ENCODE results near the gene TTC8.
"Not testable (repeated sequence)": the region's sequence is repeated elsewhere in the genome, so short reads cannot be mapped to it uniquely, and the experiment has no call there.

TTC8 gene

GRCh38 chr14:88844980-88845491 is 20.6 kb downstream of the TTC8 start:
- no peaks in the 10 kb centered on the region for H3K27me3 ChIP-seq (replicated peaks; ENCODE audit: control insufficient read depth, insufficient read depth, low read length)
- H3K4me1 ChIP-seq (ENCODE audit: control insufficient read depth, insufficient read depth, low read length): peaks cover 16% of the 10 kb centered on the region
- H3K36me3 ChIP-seq (ENCODE audit: control insufficient read depth, insufficient read depth, low read length, severe bottlenecking): peaks cover 25% of the 10 kb centered on the region
- no peak for DNase-seq (ENCODE audit: low read depth)
- no peak overlapping the region for H3K9ac ChIP-seq (ENCODE audit: low read length)
- no peak overlapping the region for H3K4me3 ChIP-seq (ENCODE audit: low read length)
- no peaks in the 10 kb centered on the region for H3K9me3 ChIP-seq (ENCODE audit: control insufficient read depth, low read length)

GRCh38 chr14:88848571-88848970 is 24.1 kb downstream of the TTC8 start:
- no peaks in the 10 kb centered on the region for H3K27me3 ChIP-seq (replicated peaks; ENCODE audit: control insufficient read depth, insufficient read depth, low read length)
- peaks cover 19% of the 10 kb centered on the region for H3K4me1 ChIP-seq (ENCODE audit: control insufficient read depth, insufficient read depth, low read length)
- no peak overlapping the region for H3K9ac ChIP-seq (ENCODE audit: low read length)
- H3K9me3 ChIP-seq (ENCODE audit: control insufficient read depth, low read length): no peaks in the 10 kb centered on the region
- H3K4me3 ChIP-seq (ENCODE audit: low read length): no peak overlapping the region
- DNase-seq (ENCODE audit: low read depth): no peak
- H3K36me3 ChIP-seq (ENCODE audit: control insufficient read depth, insufficient read depth, low read length, severe bottlenecking): peaks cover 19% of the 10 kb centered on the region

GRCh38 chr14:88849716-88850115 is 25.3 kb downstream of the TTC8 start:
- H3K27me3 ChIP-seq (replicated peaks; ENCODE audit: control insufficient read depth, insufficient read depth, low read length): no peaks in the 10 kb centered on the region
- no peaks in the 10 kb centered on the region for H3K9me3 ChIP-seq (ENCODE audit: control insufficient read depth, low read length)
- H3K36me3 ChIP-seq (ENCODE audit: control insufficient read depth, insufficient read depth, low read length, severe bottlenecking): peaks cover 24% of the 10 kb centered on the region
- DNase-seq (ENCODE audit: low read depth): peak; percentile 77
- no peak overlapping the region for H3K9ac ChIP-seq (ENCODE audit: low read length)
- H3K4me3 ChIP-seq (ENCODE audit: low read length): peak overlapping the region; percentile 35
- peaks cover 19% of the 10 kb centered on the region for H3K4me1 ChIP-seq (ENCODE audit: control insufficient read depth, insufficient read depth, low read length)

GRCh38 chr14:88851587-88851986 is 27.1 kb downstream of the TTC8 start:
- no peak overlapping the region for H3K4me3 ChIP-seq (ENCODE audit: low read length)
- no peaks in the 10 kb centered on the region for H3K27me3 ChIP-seq (replicated peaks; ENCODE audit: control insufficient read depth, insufficient read depth, low read length)
- H3K4me1 ChIP-seq (ENCODE audit: control insufficient read depth, insufficient read depth, low read length): peaks cover 19% of the 10 kb centered on the region
- no peak overlapping the region for H3K9ac ChIP-seq (ENCODE audit: low read length)
- H3K9me3 ChIP-seq (ENCODE audit: control insufficient read depth, low read length): no peaks in the 10 kb centered on the region
- no peak for DNase-seq (ENCODE audit: low read depth)
- H3K36me3 ChIP-seq (ENCODE audit: control insufficient read depth, insufficient read depth, low read length, severe bottlenecking): peaks cover 35% of the 10 kb centered on the region

GRCh38 chr14:88852632-88853031 is 28.2 kb downstream of the TTC8 start:
- peaks cover 41% of the 10 kb centered on the region for H3K36me3 ChIP-seq (ENCODE audit: control insufficient read depth, insufficient read depth, low read length, severe bottlenecking)
- no peak overlapping the region for H3K4me3 ChIP-seq (ENCODE audit: low read length)
- H3K27me3 ChIP-seq (replicated peaks; ENCODE audit: control insufficient read depth, insufficient read depth, low read length): no peaks in the 10 kb centered on the region
- H3K4me1 ChIP-seq (ENCODE audit: control insufficient read depth, insufficient read depth, low read length): peaks cover 19% of the 10 kb centered on the region
- no peak for DNase-seq (ENCODE audit: low read depth)
- H3K9ac ChIP-seq (ENCODE audit: low read length): no peak overlapping the region
- no peaks in the 10 kb centered on the region for H3K9me3 ChIP-seq (ENCODE audit: control insufficient read depth, low read length)

- Histone ChIP-seq H3K9ac (ENCODE audit: low read length) (no peak overlapping the region), H3K27me3 (replicated peaks; ENCODE audit: control insufficient read depth, insufficient read depth, low read length) (no peaks in the 10 kb centered on the region), H3K9me3 (ENCODE audit: control insufficient read depth, low read length) (no peaks in the 10 kb centered on the region), H3K4me1 (ENCODE audit: control insufficient read depth, insufficient read depth, low read length) (peaks cover 19% of the 10 kb centered on the region), H3K36me3 (ENCODE audit: control insufficient read depth, insufficient read depth, low read length, severe bottlenecking) (peaks cover 42% of the 10 kb centered on the region), H3K4me3 (ENCODE audit: low read length) (no peak overlapping the region)
- no peak for DNase-seq (ENCODE audit: low read depth)
These were observed 28.7 kb downstream of the TTC8 start for GRCh38 chr14:88853129-88853528.

- Histone ChIP-seq H3K9me3 (ENCODE audit: control insufficient read depth, low read length) (no peaks in the 10 kb centered on the region), H3K36me3 (ENCODE audit: control insufficient read depth, insufficient read depth, low read length, severe bottlenecking) (peaks cover 65% of the 10 kb centered on the region), H3K27me3 (replicated peaks; ENCODE audit: control insufficient read depth, insufficient read depth, low read length) (no peaks in the 10 kb centered on the region), H3K9ac (ENCODE audit: low read length) (no peak overlapping the region), H3K4me1 (ENCODE audit: control insufficient read depth, insufficient read depth, low read length) (no peaks in the 10 kb centered on the region), H3K4me3 (ENCODE audit: low read length) (no peak overlapping the region)
- peak; percentile 66 for DNase-seq (ENCODE audit: low read depth)
These were observed 32.4 kb downstream of the TTC8 start for GRCh38 chr14:88856786-88857366.

GRCh38 chr14:88857861-88858260 is 33.4 kb downstream of the TTC8 start:
- H3K9me3 ChIP-seq (ENCODE audit: control insufficient read depth, low read length); H3K4me3 ChIP-seq (ENCODE audit: low read length); H3K4me1 ChIP-seq (ENCODE audit: control insufficient read depth, insufficient read depth, low read length); H3K9ac ChIP-seq (ENCODE audit: low read length); H3K27me3 ChIP-seq (replicated peaks; ENCODE audit: control insufficient read depth, insufficient read depth, low read length); DNase-seq (ENCODE audit: low read depth): not testable (repeated sequence)
- H3K36me3 ChIP-seq (ENCODE audit: control insufficient read depth, insufficient read depth, low read length, severe bottlenecking): peaks cover 69% of the 10 kb centered on the region

GRCh38 chr14:88859118-88859517 is 34.7 kb downstream of the TTC8 start:
- H3K9me3 ChIP-seq (ENCODE audit: control insufficient read depth, low read length); H3K4me1 ChIP-seq (ENCODE audit: control insufficient read depth, insufficient read depth, low read length); H3K4me3 ChIP-seq (ENCODE audit: low read length); H3K27me3 ChIP-seq (replicated peaks; ENCODE audit: control insufficient read depth, insufficient read depth, low read length); H3K9ac ChIP-seq (ENCODE audit: low read length); DNase-seq (ENCODE audit: low read depth): not testable (repeated sequence)
- H3K36me3 ChIP-seq (ENCODE audit: control insufficient read depth, insufficient read depth, low read length, severe bottlenecking): peaks cover 64% of the 10 kb centered on the region

- Histone ChIP-seq H3K9me3 (ENCODE audit: control insufficient read depth, low read length) (no peaks in the 10 kb centered on the region), H3K4me3 (ENCODE audit: low read length) (no peak overlapping the region)
- DNase-seq (ENCODE audit: low read depth): no peak
These were observed 38.7 kb downstream of the TTC8 start for GRCh38 chr14:88863167-88863566.

GRCh38 chr14:88864198-88864597 is 39.7 kb downstream of the TTC8 start:
- peaks cover 7% of the 10 kb centered on the region for H3K4me1 ChIP-seq (ENCODE audit: control insufficient read depth, insufficient read depth, low read length)
- no peaks in the 10 kb centered on the region for H3K9me3 ChIP-seq (ENCODE audit: control insufficient read depth, low read length)
- no peak overlapping the region for H3K4me3 ChIP-seq (ENCODE audit: low read length)
- peaks cover 43% of the 10 kb centered on the region for H3K36me3 ChIP-seq (ENCODE audit: control insufficient read depth, insufficient read depth, low read length, severe bottlenecking)
- no peak for DNase-seq (ENCODE audit: low read depth)
- no peaks in the 10 kb centered on the region for H3K27me3 ChIP-seq (replicated peaks; ENCODE audit: control insufficient read depth, insufficient read depth, low read length)
- no peak overlapping the region for H3K9ac ChIP-seq (ENCODE audit: low read length)

More at GRCh38 chr14:88863167-88863566, 38.7 kb downstream of the TTC8 start:
- Histone ChIP-seq H3K36me3 (ENCODE audit: control insufficient read depth, insufficient read depth, low read length, severe bottlenecking) (peaks cover 51% of the 10 kb centered on the region), H3K27me3 (replicated peaks; ENCODE audit: control insufficient read depth, insufficient read depth, low read length) (no peaks in the 10 kb centered on the region), H3K4me1 (ENCODE audit: control insufficient read depth, insufficient read depth, low read length) (no peaks in the 10 kb centered on the region), H3K9ac (ENCODE audit: low read length) (no peak overlapping the region)

- Histone ChIP-seq H3K9me3 (ENCODE audit: control insufficient read depth, low read length) (no peaks in the 10 kb centered on the region), H3K4me1 (ENCODE audit: control insufficient read depth, insufficient read depth, low read length) (peaks cover 7% of the 10 kb centered on the region), H3K27me3 (replicated peaks; ENCODE audit: control insufficient read depth, insufficient read depth, low read length) (no peaks in the 10 kb centered on the region), H3K9ac (ENCODE audit: low read length) (no peak overlapping the region), H3K36me3 (ENCODE audit: control insufficient read depth, insufficient read depth, low read length, severe bottlenecking) (peaks cover 49% of the 10 kb centered on the region), H3K4me3 (ENCODE audit: low read length) (no peak overlapping the region)
- DNase-seq (ENCODE audit: low read depth): peak; percentile 47
These were observed 41.9 kb downstream of the TTC8 start for GRCh38 chr14:88866305-88866704.
